ENCODE data around the gene TXNDC5.
"Not testable (repeated sequence)": the region's sequence is repeated elsewhere in the genome, so short reads cannot be mapped to it uniquely, and the experiment has no call there.

The TXNDC5 gene

DNA sequence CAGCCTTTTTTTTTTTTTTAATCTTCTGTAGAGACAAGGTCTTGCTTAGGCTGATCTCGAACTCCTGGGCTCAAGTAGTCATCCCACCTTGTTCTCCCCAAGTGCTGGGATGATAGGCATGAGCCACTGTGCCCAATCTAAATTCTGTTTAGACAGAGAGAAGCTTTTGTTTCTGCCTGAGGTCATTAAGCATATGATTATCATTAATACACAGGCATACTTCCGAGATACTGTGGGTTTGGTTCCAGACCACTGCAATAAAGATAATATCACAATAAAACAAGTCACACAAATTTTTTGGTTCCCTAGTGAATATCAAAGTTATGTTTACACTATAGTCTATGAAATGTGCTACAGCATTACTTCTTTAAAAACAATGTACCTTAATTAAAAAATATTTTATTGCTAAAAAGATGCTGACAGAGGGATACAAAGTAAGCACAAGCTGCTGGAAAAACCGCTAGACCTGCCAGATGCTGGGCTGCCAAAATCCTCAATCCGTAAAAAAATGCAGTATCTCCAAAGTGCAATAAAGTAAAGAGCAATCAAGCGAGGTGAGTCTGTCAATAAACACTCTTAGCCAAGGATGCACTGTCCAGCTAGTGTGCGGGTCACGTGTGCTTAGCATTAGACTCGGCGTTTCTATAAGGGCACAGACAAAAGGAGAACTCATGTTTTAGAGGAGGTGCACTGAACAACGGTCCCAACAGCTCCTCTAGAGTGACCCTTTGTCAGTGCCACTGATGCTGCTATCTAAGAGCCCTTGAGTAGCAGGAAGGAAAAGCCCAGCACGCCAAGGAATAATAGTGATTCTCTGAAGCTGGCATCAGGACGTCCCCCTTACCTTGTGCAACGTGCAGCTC is 16.1 kb downstream of the TXNDC5 start:
- no peak for DNase-seq

DNA sequence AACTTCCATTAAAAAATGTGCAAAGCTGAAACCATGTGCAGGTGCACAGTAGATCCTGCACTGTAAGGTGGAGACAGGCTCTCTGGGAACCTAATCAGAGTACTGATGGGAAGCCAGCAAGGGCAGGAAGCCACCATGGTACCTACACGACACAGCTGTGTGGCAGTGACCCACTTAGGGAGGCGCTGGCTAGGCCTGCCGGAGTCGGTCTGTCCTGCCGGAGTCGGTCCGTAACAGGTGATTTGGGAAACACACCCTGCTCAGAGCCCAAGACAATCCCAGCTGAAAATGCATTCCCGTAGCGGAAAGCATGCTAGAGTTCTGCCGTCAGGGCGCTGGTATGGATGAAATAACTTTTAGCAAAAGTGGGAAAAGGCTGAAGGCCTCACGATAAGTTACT is 17.2 kb downstream of the TXNDC5 start:
- no peak for DNase-seq

DNA sequence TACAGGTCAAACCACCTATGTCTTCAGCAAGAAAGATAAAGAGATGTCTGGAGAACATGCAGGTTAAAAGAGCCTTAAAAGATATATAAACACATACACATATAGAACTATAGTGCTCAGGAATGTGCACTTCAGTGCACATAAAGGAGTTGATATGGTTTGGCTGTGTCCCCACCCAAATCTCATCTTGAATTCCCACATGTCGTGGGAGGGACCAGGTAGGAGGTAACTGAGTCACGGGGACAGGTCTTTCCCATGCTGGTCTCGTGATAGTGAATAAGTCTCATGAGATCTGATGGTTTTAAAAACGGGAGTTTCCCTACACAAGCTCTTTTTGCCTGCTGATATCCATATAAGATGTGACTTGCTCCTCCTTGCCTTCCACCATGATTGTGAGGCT is 18.2 kb downstream of the TXNDC5 start:
- DNase-seq, result not testable (repeated sequence)

DNA sequence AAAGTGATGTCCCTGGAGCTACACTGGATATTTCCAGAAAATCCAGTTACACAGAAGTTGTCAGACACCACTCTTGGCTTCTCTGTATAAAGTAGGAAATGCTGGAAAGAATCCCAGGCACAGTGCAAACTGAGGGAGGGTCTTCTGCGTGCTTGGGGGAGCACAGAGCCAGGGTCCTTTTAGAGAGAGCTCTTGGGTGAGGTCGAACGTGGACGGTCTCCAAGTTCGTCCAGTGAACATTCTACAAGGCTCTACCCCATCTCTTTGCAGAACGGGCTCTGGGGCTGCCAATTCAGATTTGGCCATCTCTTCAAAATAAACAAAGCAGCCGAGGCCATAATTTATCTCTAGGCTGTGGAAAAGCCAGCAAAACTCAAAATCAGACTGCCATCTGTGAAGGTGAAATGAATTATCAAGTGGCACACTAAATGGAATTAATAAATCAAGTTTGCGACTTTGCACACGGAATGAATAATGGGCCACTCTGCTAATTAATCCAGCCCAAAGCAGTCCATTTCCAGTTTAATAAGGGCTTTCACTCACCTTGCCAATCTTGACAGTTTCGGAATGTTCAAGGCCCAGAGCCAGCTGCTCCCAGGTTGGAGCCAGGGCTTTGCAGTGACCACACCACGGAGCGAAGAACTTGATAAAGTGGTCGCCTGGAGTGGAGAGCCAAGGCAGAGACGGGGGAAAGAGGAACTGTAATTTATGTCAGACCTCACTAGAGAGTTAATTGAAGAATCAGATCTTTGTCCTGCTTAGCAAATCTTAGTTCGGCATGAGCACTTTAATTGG is 19.3 kb downstream of the TXNDC5 start:
- no peak for DNase-seq

DNA sequence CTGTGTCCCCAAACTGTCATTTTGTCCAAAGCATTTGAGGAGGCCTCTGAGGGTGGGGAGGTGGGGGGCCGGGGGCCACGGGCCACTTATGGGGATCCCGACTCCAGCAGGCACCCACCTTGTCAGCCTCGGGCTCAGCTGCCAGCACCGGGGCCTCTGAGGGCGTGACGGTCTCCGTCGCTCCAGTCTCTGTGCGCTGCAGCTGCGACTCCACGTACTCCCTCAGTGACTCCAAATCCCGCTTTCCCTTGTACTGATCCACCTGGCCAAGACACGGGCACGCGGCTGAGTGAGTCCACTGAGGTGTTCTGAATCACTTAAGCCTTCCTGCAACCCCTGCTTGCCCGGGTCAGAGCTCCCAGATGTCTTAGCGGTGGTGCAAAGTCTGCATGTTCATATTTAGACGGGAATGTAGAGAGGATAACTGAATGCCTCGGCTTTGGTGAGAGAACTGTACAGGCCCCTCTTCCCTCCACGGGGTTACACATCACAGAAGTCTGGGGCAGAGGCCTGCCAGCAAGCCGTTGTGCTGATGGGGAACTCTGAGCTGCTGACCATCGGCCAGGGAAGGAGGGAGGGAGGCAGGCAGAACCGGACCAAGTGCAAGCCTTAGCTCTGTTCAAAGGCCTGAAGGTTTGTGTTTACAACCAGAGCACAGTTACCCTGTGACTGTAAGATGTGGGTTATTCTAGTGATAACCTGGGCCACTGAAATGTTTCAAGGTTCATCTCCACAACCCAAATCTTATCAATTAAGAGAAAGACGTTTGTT is 21.8 kb downstream of the TXNDC5 start:
- no peak for DNase-seq

DNA sequence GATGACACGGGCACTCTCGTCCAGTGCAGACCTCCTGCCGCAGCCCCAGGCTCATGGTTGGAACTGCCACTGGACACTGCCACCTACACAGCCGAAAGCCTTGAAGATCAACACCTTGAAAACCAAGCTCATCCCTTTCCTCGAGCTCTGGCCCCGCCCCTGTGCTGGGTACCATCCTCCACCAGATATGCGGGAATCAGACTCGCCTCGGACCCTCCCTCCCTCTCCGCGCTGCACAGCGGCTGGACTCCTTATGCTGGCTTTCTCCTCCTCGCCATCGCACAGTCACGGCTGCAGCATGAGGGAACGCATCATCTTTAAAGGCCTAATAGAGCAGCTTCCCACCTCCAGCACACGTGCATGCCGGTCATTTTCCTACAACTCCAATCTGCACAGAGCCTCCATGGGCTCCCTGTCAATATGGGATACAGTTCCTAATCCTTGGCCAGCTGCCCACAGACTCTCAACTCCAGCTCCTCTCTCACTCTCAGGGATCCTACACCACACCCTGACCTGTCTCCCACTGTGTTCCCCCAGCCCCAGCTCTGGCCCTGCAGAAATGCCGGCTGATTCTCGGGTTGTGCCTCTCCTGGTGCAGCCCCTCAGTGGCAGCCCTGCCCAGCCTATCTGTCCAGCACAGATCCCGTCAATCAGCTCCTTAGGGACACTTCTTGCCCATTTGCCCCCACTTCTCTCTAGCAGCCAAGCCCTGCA is 23.2 kb downstream of the TXNDC5 start:
- DNase-seq, result no peak

DNA sequence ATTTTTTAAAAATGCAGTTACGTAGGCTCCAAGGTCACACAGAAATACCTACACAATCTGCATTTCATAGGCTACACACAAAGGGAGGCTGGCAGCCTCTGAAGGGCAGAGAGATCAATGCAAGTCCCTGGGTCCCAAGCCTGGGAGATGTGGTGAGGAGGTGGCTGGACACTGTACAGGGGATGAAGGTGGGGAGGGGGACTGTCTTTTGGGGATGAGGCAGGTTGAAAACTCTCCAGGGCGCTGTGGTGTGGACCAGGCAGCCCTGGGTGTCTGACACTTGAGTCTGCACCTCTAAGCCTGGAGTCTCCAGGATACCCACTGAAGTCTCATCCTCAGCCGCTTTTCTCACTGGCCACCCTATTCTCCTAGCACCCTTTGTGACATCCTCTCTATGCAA is 24.5 kb downstream of the TXNDC5 start:
- DNase-seq, result no peak

DNA sequence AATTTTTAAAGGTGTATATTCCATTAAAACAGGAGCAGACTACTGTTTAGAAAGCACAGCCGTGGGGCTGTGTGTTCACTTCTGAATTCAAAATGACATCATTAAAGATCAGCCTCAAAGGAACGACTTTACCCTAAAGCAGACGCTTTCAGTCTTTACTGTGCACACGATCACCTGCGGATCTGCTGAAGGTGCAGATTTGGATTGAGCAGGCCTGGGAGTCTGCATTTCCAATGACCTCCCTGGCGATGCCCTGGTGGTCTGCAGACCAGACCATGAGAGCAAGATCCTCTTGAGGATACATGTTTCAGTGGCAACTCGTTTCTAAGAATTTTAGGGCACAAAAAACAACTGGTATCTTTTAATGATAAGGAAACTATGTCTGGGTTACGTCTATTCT is 27.2 kb downstream of the TXNDC5 start:
- DNase-seq, result no peak

DNA sequence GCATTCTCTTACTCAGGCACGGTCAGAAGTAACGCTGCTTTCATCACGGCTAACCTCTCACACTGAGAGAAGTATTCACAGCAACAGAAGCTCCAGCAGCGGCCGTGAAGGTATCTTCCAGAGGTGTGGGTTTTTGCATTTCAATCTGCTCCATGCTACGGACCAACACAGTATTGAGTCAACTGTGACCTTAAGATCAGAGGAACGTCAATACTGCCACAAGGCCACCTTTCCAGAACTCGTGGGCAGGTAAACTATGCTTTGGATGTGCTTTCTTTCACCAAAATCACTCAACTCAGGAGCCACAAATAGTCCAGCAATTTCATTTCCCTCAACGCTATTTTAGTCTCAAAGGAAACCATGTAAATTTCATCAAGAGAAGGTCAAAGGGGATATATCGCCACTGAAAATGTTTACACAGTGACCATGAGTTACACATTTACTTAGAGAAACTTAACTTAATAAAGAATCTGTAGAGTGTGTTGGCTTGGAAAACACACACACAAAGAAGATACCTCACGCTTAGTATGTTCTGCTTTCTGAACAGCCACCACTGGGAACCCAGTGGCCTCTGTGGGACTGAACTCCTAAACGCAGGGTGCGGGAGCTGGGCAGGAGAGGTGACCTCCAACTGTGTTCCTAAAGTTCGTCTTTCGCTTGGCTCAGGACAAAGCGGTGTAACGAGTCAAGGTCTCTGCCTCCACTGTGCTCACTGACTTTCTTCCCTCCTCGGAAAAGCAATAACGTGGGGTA is 27.9 kb downstream of the TXNDC5 start:
- DNase-seq, result no peak

DNA sequence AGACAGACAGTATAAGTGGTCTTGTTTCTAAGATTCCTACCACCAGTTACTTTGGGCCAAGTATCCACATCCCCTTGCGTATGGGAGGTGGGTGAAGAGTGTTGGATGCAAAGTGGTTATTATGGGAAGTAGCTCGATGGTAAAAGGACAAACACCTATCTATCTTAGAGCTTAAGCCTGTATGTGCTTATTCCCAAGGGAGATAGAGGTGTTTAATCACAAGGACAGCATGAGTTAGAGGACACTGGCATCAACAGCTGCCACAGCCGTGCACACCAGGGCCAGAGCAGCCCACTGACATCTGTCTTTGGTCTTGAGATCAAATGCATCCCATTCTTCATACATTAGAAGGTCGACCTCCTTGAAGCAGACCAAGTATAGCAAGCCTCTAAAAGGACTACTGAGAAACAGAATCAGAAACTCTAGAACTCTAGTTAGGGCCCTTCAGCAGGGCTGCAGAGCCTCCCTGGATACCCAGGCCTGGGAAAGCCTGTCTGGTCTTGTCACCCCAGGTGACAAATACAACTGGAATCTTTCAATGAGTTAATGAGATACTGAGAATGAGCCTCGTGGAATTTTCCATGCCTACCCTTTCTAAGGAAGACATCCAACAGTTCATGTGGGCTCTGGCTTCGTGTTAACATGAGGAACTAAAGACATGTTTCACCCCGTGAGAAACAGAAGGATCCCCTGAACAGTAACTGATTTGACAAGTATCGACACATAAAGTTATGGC is 28.7 kb downstream of the TXNDC5 start:
- no peak for DNase-seq

DNA sequence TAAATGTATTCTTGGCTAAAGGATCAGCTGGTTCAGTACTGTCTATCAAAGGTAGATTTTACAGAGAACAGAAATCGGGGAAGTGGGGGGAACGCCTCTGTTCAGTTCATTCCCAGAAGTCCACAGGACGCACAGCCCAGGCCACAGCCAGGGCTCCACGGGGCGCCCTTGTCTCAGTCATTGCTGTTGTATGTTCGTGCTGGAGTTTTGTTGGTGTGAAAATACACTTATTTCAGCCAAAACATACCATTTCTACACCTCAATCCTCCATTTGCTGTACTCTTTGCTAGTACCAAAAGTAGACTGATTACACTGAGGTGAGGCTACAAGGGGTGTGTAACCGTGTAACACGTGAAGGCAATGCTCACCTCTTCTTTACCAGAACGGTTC is 29.9 kb downstream of the TXNDC5 start:
- no peak for DNase-seq

DNA sequence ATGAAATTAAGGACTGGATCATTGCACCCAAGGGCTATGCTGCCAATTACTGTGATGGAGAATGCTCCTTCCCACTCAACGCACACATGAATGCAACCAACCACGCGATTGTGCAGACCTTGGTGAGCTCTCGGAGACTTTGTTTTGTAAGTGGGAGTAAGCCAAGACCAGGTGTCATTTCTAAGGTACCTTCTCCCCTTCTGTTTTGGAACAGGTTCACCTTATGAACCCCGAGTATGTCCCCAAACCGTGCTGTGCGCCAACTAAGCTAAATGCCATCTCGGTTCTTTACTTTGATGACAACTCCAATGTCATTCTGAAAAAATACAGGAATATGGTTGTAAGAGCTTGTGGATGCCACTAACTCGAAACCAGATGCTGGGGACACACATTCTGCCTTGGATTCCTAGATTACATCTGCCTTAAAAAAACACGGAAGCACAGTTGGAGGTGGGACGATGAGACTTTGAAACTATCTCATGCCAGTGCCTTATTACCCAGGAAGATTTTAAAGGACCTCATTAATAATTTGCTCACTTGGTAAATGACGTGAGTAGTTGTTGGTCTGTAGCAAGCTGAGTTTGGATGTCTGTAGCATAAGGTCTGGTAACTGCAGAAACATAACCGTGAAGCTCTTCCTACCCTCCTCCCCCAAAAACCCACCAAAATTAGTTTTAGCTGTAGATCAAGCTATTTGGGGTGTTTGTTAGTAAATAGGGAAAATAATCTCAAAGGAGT is 30.4 kb downstream of the TXNDC5 start:
- DNase-seq, result no peak

DNA sequence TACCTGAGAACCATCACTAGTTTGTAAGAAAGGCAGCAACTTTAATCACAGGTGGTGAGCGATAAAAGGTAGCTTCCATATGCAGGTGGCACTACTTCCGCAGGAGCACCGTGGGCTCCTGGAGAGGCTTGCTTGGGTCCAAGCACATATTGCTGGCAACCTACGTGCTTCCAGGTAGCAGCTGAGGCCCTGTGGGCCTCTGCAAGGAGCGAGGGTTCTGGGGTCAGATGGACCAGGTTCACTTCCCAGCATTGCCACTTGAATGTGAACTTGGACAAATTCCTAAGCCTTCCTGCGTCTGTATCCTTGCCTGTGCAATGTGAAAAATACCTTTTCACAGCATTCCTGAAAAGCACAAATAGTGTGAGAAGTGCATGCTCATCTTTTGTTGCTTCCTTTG is 31.0 kb downstream of the TXNDC5 start:
- DNase-seq, result no peak

DNA sequence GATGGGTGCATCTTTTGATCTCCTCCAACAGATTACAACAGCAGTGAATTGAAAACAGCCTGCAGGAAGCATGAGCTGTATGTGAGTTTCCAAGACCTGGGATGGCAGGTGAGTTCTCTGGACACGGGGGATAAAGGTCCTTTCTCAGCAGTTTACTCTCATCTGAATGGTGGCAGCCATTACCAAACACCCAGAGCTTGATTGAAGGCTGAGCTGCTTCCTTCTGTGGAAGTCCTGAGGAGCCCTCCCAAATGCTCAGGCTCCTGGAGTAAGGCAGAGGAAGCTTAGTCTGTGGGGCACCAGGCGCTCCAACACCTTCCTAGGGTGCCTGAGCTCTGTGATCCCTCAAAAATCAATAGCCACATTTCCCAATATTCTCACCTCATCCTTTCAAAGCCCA is 31.5 kb downstream of the TXNDC5 start:
- no peak for DNase-seq

DNA sequence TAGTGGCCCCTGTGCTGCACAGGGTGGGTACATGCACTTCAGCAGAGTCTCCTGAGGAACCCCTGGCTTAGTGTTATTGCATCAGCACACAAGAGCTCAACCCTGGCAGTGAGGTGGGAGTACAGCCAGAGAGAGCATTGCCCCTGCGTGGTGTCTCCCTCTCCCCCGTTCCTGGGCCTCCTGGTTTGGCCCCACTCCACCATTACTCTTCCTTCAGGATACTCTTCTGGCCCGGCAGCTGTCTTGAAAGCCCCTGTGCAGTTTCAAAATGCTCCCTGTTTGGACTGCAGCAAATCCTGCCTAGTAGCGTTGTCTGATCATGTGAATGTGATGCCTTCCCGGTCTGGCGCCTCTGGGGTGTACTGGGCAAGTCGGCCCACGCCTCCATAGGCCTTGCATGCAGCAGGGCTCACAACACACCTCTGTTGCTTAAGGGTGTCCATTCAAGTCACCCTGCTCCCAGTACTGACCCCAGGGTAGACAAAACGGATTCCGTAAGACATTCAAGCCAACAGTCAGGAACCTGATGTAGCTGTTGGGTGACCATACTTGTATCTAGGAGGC is 32.1 kb downstream of the TXNDC5 start:
- no peak for DNase-seq

DNA sequence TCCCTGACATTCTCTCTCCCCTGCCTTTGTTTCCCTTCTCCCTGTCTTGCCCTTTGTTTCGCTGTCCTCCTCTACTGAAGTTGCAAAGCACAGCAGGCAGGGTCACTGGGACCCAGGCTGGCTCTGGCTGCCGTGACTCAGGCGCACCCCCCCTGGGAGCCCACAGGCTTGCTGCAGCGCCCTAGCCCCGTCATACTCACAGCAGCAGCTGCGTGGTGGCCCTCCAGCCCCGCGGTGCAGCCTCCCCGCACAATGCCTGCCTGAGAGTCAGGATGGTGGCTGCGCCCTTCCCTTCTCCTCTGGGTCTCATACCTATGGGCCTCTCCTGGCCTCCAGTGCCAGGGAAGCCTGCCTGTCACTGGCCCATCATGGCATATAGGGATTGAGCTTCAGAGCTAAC is 41.7 kb downstream of the TXNDC5 start:
- no peak for DNase-seq

DNA sequence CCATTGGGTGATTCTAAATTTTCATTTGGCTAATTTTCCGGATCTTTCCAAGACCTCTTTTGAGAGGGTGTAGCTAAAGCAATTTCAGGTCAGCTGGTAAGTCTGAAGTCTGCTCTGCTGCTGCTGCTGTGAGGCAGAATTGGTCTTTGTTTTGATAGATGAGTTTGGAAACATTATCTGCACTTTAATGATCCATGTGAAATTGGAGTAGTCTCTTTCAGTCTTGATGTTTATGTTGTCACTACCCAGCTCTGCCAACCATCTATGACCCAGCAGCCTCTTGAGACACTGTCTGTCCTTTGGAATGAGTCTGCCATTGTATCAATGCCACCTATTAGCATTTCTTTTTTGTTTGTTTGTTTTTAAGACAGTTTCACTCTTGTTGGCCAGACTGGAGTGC is 44.1 kb downstream of the TXNDC5 start:
- no peak for DNase-seq

DNA sequence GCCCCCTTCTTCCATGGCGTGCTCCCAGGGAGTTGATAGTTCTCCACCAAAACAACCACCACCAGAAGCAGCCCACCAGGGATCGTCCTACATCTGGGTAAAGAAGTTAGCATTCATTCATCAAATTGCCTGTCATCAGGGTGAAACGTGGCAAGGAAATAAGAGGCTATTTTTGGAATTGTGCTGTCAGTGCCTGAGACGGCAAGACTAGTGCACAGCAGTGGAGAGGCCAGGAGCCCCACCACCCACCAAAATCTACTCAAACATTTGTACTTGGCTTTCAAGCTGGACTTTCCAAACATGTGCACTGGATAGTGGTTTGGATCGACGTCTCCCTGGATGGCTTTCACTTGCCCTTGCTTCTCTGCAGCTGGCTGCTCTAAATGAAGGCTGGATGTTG is 44.8 kb downstream of the TXNDC5 start:
- peak; percentile 15 for DNase-seq

DNA sequence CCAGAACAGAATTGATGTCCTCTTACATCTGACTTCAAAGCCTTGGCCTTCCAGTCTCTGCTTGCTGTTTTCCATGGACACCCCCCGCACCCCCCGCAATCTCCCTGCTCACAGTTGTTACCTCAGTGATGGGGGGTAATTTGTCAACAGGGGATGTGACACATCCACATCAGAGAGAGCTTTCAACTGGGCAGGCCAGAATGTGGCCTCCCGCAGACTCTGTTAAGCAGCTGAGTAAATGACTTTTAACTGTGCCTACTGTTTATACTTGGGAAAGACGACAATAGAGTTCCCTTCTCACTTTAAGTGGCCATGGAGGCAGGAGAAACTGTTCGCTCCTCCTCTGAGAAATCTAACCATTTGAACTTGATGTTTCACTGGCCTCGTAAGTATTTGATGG is 51.0 kb downstream of the TXNDC5 start:
- DNase-seq, result no peak

DNA sequence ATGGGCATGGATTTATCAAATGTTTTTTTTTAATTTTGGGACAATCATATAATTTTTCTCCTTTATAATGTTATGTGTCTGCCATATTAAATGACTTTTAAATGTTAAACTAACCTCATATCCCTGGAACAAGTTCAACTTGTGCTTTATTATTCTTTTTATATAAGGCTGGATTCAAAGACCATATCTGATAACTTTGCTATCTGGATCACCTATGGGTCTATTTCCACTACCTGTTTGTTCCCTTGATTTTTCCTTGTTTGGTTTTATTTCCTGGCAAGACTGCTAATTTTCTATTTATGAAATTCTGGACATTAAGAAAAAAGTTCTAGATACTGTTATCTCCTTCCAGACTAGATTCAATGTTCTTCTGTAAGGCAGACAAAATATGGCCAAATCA is 58.8 kb downstream of the TXNDC5 start:
- no peak for DNase-seq

All from fibroblast of skin of right quadriceps (primary cell).